Islet precursor cell (in vitro differentiated cells): ENCODE data around the gene LCN1.

Experiments
- DNase-seq: peaks from one replicate; pipeline ENCODE4 v3.0.0-alpha.2; 2018

Gene LCN1

GRCh38 chr9:135489188-135489906, 31.9 kb upstream of the LCN1 start:
- no peak for DNase-seq

- no peak for DNase-seq
These were observed 30.9 kb upstream of the LCN1 start for GRCh38 chr9:135490166-135490870.

GRCh38 chr9:135490980-135491464, 30.2 kb upstream of the LCN1 start:
- DNase-seq = no peak

- DNase-seq = no peak
These were observed 29.5 kb upstream of the LCN1 start for GRCh38 chr9:135491764-135492163.

DNA sequence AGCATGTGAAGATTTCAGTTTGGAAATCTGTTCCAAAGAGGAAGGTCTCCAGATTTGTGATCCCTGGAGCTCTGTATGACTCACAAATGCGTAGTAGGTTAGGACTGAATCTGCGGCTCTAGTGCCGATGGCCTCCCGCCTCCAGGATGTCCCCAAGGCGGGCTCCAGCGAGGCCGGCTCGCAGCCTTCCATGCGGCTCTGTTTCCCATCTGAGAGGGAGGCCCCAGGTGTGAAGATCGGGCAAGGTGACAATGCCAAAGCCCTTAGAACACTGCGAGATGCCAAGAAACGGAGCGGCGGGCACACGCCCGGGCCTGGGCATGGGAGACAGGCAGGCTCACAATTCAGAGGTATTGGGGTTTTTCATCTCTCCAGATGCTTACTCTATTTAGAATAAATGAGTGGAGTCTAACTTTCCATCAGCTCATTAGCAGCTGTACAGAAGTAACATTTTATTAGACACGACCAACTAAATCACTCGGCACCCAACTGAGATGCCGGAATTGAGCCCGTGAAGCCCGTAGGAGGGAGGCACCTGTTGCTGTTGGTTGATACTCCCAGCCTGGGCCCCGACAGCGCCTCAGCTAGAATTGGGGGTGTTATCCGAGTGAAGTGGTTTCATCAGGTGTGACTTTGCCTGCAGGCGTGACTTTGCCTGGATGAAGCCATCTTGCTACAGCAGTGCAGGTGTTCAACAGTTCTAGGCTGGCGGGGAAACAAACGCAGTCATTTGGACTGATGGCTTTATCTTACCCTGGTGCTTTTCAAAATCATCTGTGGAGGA, 28.2 kb upstream of the LCN1 start:
- no peak for DNase-seq

- DNase-seq = no peak
These were observed 26.3 kb upstream of the LCN1 start for GRCh38 chr9:135494791-135495559.

- no peak for DNase-seq
These were observed 22.7 kb upstream of the LCN1 start for GRCh38 chr9:135498381-135499126.

- DNase-seq = peak; percentile 96
These were observed 21.7 kb upstream of the LCN1 start for GRCh38 chr9:135499326-135500070.

- no peak for DNase-seq
These were observed 21.1 kb upstream of the LCN1 start for GRCh38 chr9:135500071-135500524.

- DNase-seq = peak; percentile 97
These were observed 20.5 kb upstream of the LCN1 start, which contains the start of gene MRPS2 for GRCh38 chr9:135500525-135501260. Gene MRPS2 (plus strand): TSS chr9:135500682. CDS start chr9:135500711, 29 bp downstream.

GRCh38 chr9:135501261-135502167, 19.7 kb upstream of the LCN1 start:
- peak; percentile 78 for DNase-seq

DNA sequence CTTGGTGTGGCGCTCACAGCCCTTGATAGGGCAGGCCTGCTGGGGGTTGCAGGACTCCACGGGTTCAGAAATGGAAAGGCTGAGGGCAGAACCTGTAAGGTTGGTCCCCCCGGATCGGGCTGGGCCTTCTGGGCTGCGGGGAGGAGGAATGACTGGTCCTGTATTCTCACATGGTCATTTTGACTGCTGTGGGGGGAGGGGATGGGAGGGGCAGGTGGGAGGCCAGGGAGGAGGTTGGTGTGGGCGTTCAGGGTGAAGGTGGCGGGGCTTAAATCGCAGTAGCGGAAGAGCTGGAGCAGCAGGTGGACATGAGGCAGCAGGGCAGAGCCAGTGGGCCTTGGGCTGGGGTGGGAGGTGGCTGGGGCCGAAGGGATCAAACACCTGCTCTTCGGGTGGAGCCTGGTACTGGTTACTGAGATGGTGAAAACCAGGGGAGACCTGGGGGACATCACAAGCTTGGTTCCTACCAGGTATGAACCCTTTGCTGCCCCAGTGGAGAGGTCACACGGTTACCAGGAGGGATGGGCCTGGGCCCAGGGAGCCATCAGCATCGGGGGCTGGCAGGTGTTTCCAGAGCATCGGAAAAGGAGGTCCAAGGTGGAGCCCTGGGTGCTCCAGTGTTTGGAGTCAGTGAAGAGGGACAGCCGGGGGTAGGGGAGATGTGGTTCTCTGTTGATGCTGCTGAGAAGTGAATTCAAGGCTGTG, 18.9 kb upstream of the LCN1 start:
- no peak for DNase-seq

GRCh38 chr9:135502873-135503321, 18.3 kb upstream of the LCN1 start:
- no peak for DNase-seq

- no peak for DNase-seq
These were observed 17.6 kb upstream of the LCN1 start for GRCh38 chr9:135503371-135504261.

DNA sequence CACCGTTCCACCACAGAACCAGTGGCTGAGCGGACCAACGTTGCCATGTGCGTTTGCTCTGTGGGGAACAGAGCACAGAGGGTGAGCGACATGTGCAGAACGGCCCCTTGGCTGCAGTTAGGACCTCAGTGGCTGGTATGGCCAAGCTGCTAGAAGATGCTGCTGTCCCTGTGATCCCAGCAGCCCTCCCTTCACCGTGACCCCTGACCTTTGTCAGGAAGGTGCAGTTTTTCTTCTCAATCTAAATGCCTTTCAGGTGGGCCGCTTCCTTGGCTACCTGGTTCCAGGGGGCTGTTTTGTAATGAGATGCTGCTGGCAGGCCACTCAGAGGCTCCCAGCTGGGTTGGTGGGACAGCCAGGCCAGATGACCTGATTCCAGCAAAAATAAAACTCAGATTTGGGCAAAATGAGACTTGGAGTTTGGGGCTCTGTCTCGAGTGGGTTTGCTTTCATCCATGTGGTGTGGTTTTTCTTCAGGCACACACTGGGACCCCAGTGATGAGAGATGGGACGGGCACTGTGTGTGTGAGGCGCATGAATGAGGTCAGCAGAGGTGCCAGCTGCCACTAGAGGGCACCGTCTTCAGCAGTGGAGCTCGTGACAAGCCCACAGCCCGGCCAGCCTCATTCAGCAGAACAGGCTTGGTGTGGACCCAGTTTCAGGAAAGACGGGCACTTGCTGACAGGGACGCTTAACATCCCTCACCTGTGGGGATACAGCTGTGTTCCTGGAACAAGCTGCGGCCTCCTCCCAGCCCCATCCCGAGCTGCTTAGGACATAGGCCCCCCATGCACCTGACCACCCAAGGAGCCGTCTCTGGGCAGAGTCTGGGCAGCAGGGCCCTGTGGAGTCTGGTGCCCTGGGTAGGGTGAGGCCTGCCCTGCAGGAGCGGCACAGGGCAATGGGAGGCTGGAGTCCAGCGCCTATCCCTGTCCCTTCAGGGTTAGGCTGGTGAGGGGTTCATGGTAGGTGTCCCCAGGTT, 16.7 kb upstream of the LCN1 start:
- DNase-seq = peak; percentile 83
